Neuronal stem cell (in vitro differentiated cells): ENCODE measurements around the gene FAM120B.

Experiments used
- DNase-seq: peaks from one replicate; pipeline ENCODE4 v3.0.0-alpha.2; 2013; ENCODE audit warnings: low spot score
- H2AFZ ChIP-seq: one replicate; pipeline ENCODE4 v1.6.1; 2013; ENCODE audit warnings: mild to moderate bottlenecking, low read length, inconsistent platforms
- H2AK5ac ChIP-seq: 2 replicates; pipeline ENCODE4 v1.6.1; 2013; ENCODE audit warnings: low read depth, mild to moderate bottlenecking, inconsistent platforms, low read length, moderate library complexity, mixed read lengths
- H2BK120ac ChIP-seq: 2 replicates; pipeline ENCODE4 v1.6.1; 2013; ENCODE audit warnings: low read depth, mild to moderate bottlenecking, inconsistent platforms, low read length, moderate library complexity, mixed read lengths
- H2BK12ac ChIP-seq: one replicate; pipeline ENCODE4 v1.6.1; 2013; ENCODE audit warnings: low read length, inconsistent platforms
- H2BK15ac ChIP-seq: 2 replicates; pipeline ENCODE4 v1.6.1; 2013; ENCODE audit warnings: mild to moderate bottlenecking, low read length, inconsistent platforms, mixed read lengths
- H2BK5ac ChIP-seq: one replicate; pipeline ENCODE4 v1.6.1; 2013; ENCODE audit warnings: inconsistent platforms, mild to moderate bottlenecking, low read length, moderate library complexity
- H3K14ac ChIP-seq: one replicate; pipeline ENCODE4 v1.6.1; 2013; ENCODE audit warnings: low read length, inconsistent platforms
- H3K18ac ChIP-seq: 2 replicates; pipeline ENCODE4 v1.6.1; 2013; ENCODE audit warnings: low read length, inconsistent platforms
- H3K23ac ChIP-seq: 2 replicates; pipeline ENCODE4 v1.6.1; 2013; ENCODE audit warnings: low read depth, mild to moderate bottlenecking, mixed read lengths, low read length, inconsistent platforms; ENCODE audit not compliant: poor library complexity
- H3K27ac ChIP-seq: replicated peaks from 3 replicates; pipeline ENCODE4 v1.5.1; 2013; ENCODE audit warnings: low read length, inconsistent platforms
- H3K27me3 ChIP-seq, 3 experiments: 2 replicates each; pipeline ENCODE4 v1.6.1; 2013; ENCODE audit warnings: low read length in 3 of 3, mild to moderate bottlenecking in 2 of 3, inconsistent platforms in 1 of 3, low read depth in 1 of 3, mixed read lengths in 1 of 3, moderate library complexity in 1 of 3; ENCODE audit not compliant: control insufficient read depth in 3 of 3, insufficient read depth in 3 of 3
- H3K36me3 ChIP-seq, 2 donors: replicated peaks in 1 of 2; 2 replicates each; pipeline ENCODE4 v1.6.1; 2013; ENCODE audit warnings: low read length in 2 of 2; ENCODE audit not compliant: control insufficient read depth in 2 of 2, insufficient read depth in 2 of 2
- H3K4ac ChIP-seq: 2 replicates; pipeline ENCODE4 v1.6.1; 2013; ENCODE audit warnings: inconsistent platforms, mild to moderate bottlenecking, low read length, moderate library complexity
- H3K4me1 ChIP-seq, 2 donors: 1 replicate in 1 of 2; 2 replicates in 1 of 2; pipeline ENCODE4 v1.6.1; 2013; ENCODE audit warnings: low read length in 2 of 2, low read depth in 1 of 2; ENCODE audit not compliant: control insufficient read depth in 2 of 2, insufficient read depth in 1 of 2
- H3K4me2 ChIP-seq: one replicate; pipeline ENCODE4 v1.6.1; 2013; ENCODE audit warnings: mild to moderate bottlenecking, low read length, inconsistent platforms; ENCODE audit not compliant: insufficient read depth, poor library complexity, severe bottlenecking
- H3K4me3 ChIP-seq, 2 donors: 2 replicates each; pipeline ENCODE4 v1.5.1; 2013; ENCODE audit warnings: low read length in 2 of 2, mild to moderate bottlenecking in 2 of 2, inconsistent platforms in 1 of 2, moderate library complexity in 1 of 2
- H3K79me1 ChIP-seq: one replicate; pipeline ENCODE4 v1.6.1; 2013; ENCODE audit warnings: low read depth, mild to moderate bottlenecking, inconsistent platforms, low read length, moderate library complexity
- H3K9ac ChIP-seq: one replicate; pipeline ENCODE4 v1.6.1; 2013; ENCODE audit warnings: mild to moderate bottlenecking, low read depth, low read length, inconsistent platforms; ENCODE audit not compliant: poor library complexity
- H3K9me3 ChIP-seq, 2 donors: replicated peaks in 1 of 2; 2 replicates each; pipeline versions ENCODE3 to v1.6.1; 2013; ENCODE audit warnings: low read length in 2 of 2, mild to moderate bottlenecking in 2 of 2, inconsistent platforms in 1 of 2, low read depth in 1 of 2, mixed read lengths in 1 of 2, moderate library complexity in 1 of 2; ENCODE audit not compliant: control insufficient read depth in 2 of 2, insufficient read depth in 1 of 2
- H4K8ac ChIP-seq: one replicate; pipeline ENCODE4 v1.6.1; 2013; ENCODE audit warnings: low read depth, mild to moderate bottlenecking, inconsistent platforms, low read length, moderate library complexity
- H4K91ac ChIP-seq: one replicate; pipeline ENCODE4 v1.6.1; 2013; ENCODE audit warnings: low read length, low read depth, mild to moderate bottlenecking, inconsistent platforms; ENCODE audit not compliant: poor library complexity
- WGBS, 2 donors: extraction: QIAGEN DNeasy Blood & Tissue Kit; methylation state at CpG; one replicate each; pipeline ENCODE4 v1.1.7; 2013; ENCODE audit warnings: missing lambda C conversion rate in 2 of 2, mixed read lengths in 1 of 2; ENCODE audit not compliant: insufficient read length in 2 of 2, insufficient replicate concordance in 1 of 2; ENCODE audit errors: extremely low coverage in 2 of 2; 5-methylcytosine and 5-hydroxymethylcytosine counted together

The FAM120B gene

DNA sequence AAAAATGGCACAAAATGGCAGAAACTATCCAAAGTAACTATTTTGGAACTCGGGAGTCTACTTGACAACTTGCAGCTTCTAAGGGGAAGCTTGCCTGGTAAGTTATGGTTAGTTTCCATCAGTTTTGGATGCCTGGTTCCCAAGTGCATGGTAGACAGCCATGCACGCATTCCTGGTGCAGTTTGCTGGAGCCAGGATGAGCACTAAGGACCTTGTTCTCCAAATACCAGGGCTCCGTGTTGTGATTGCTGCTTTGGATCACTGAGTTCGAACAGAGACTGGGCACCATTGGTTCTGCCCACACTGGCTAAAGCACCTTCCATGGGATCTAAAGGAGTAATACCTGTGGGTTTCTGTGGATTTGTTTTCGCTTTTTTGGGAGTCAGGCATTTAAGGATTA, 103.7 kb downstream of the FAM120B start:
- Histone ChIP-seq H2BK12ac (no peak overlapping the region), H2AK5ac (no peak overlapping the region), H4K91ac (no peak overlapping the region), H3K9me3 (peaks cover 11 to 13% of the 10 kb centered on the region in 2 donors), H2BK5ac (no peak overlapping the region), H3K14ac (no peak overlapping the region), H3K23ac (no peak overlapping the region), H3K9ac (no peak overlapping the region), H3K4me3 (no peak overlapping the region), H3K27me3 (no peaks in the 10 kb centered on the region), H3K27ac (no peak overlapping the region), H4K8ac (no peak overlapping the region), H2BK15ac (no peak overlapping the region), H3K4me2 (no peak overlapping the region), H3K4me1 (no peaks in the 10 kb centered on the region), H3K18ac (no peak overlapping the region), H2AFZ (no peak overlapping the region), H2BK120ac (no peak overlapping the region), H3K36me3 (peaks cover 3 to 27% of the 10 kb centered on the region in 2 donors), H3K79me1 (no peaks in the 10 kb centered on the region), H3K4ac (no peak overlapping the region)
- WGBS, 2 donors = no CpG with 5 or more reads among the region's 5 CpGs
- no peak for DNase-seq

- Histone ChIP-seq H3K4ac (no peak overlapping the region), H2AFZ (no peak overlapping the region), H3K23ac (no peak overlapping the region), H3K14ac (no peak overlapping the region), H3K27me3 (peaks cover 0 to 2% (median 0%) of the 10 kb centered on the region in 3 experiments), H3K9me3 (peaks cover 6 to 8% of the 10 kb centered on the region in 2 donors), H2BK120ac (no peak overlapping the region), H2BK15ac (no peak overlapping the region), H3K27ac (no peak overlapping the region), H3K9ac (no peak overlapping the region), H3K18ac (no peak overlapping the region), H3K79me1 (no peaks in the 10 kb centered on the region), H2AK5ac (no peak overlapping the region), H4K91ac (no peak overlapping the region), H4K8ac (no peak overlapping the region), H3K4me2 (no peak overlapping the region), H2BK12ac (no peak overlapping the region), H3K36me3 (no peaks in the 10 kb centered on the region), H3K4me3 (no peak overlapping the region), H3K4me1 (peaks cover 0 to 6% of the 10 kb centered on the region in 2 donors), H2BK5ac (no peak overlapping the region)
- WGBS, 2 donors = no CpG with 5 or more reads among the region's 4 CpGs
- no peak for DNase-seq
These were observed 108.8 kb downstream of the FAM120B start for GRCh38 chr6:170415318-170415717.

GRCh38 chr6:170416303-170416702, 109.7 kb downstream of the FAM120B start:
- peaks cover 0 to 7% of the 10 kb centered on the region in 2 donors for H3K4me1 ChIP-seq
- H3K18ac ChIP-seq = no peak overlapping the region
- no peaks in the 10 kb centered on the region for H3K79me1 ChIP-seq
- no peak overlapping the region for H3K27ac ChIP-seq
- H3K27me3 ChIP-seq = peaks cover 0 to 2% (median 0%) of the 10 kb centered on the region in 3 experiments
- H3K9ac ChIP-seq = no peak overlapping the region
- no peak overlapping the region for H3K4me3 ChIP-seq
- no peak overlapping the region for H2BK120ac ChIP-seq
- no peak overlapping the region for H2AK5ac ChIP-seq
- H4K8ac ChIP-seq = no peak overlapping the region
- peaks cover 3 to 8% of the 10 kb centered on the region in 2 donors for H3K9me3 ChIP-seq
- no peak for DNase-seq
- no peak overlapping the region for H2BK15ac ChIP-seq
- no peak overlapping the region for H4K91ac ChIP-seq
- no peak overlapping the region for H3K4me2 ChIP-seq
- no peaks in the 10 kb centered on the region for H3K36me3 ChIP-seq
- H3K14ac ChIP-seq = no peak overlapping the region
- no peak overlapping the region for H3K4ac ChIP-seq
- no CpG with 5 or more reads among the region's 8 CpGs for WGBS, 2 donors
- no peak overlapping the region for H2BK12ac ChIP-seq
- no peak overlapping the region for H3K23ac ChIP-seq
- H2AFZ ChIP-seq = no peak overlapping the region
- no peak overlapping the region for H2BK5ac ChIP-seq

- H2BK12ac ChIP-seq = no peak overlapping the region
- H2AFZ ChIP-seq = no peak overlapping the region
- H3K14ac ChIP-seq = no peak overlapping the region
- no peak overlapping the region for H3K18ac ChIP-seq
- no peaks in the 10 kb centered on the region for H3K36me3 ChIP-seq
- H3K4me2 ChIP-seq = no peak overlapping the region
- H4K8ac ChIP-seq = no peak overlapping the region
- WGBS, 2 donors = no CpG with 5 or more reads among the region's 10 CpGs
- H3K79me1 ChIP-seq = no peaks in the 10 kb centered on the region
- no peak overlapping the region for H3K23ac ChIP-seq
- no peak overlapping the region for H3K4me3 ChIP-seq
- DNase-seq = no peak
- no peak overlapping the region for H2AK5ac ChIP-seq
- peaks cover 0 to 2% (median 0%) of the 10 kb centered on the region in 3 experiments for H3K27me3 ChIP-seq
- H3K9ac ChIP-seq = no peak overlapping the region
- H2BK5ac ChIP-seq = no peak overlapping the region
- no peak overlapping the region for H4K91ac ChIP-seq
- H3K9me3 ChIP-seq = peaks cover 3 to 8% of the 10 kb centered on the region in 2 donors
- H3K4ac ChIP-seq = no peak overlapping the region
- no peak overlapping the region for H2BK120ac ChIP-seq
- no peak overlapping the region for H3K27ac ChIP-seq
- peaks cover 0 to 7% of the 10 kb centered on the region in 2 donors for H3K4me1 ChIP-seq
- no peak overlapping the region for H2BK15ac ChIP-seq
These were observed 110.5 kb downstream of the FAM120B start for GRCh38 chr6:170416959-170417606.
